H54 (cell line): ENCODE results near the gene ITIH5.

ENCODE experiments used
- DNase-seq: peaks from one replicate; pipeline ENCODE4 v3.0.0; 2011; ENCODE audit warnings: low spot score, mixed read lengths; ENCODE audit not compliant: insufficient read length
- FAIRE-seq: peaks from 3 replicates; lab custom pipeline; 2011; peaks lifted over from hg19 to GRCh38; lab: Jason Lieb, UNC
- POLR2A ChIP-seq: IDR thresholded peaks from 2 replicates; pipeline ENCODE4 v1.6.1; 2011; ENCODE audit warnings: low read depth, mild to moderate bottlenecking, low read length

The ITIH5 gene

GRCh38 chr10:7576340-7576739, 90.4 kb downstream of the ITIH5 start:
- FAIRE-seq (no peak), DNase-seq (no peak)
- no peak for TF ChIP-seq POLR2A

GRCh38 chr10:7572391-7572790, 94.4 kb downstream of the ITIH5 start:
- TF ChIP-seq POLR2A = no peak
- no peak for DNase-seq
- FAIRE-seq = no peak

- no peak for TF ChIP-seq POLR2A
- no peak for FAIRE-seq
Observed at GRCh38 chr10:7571981-7572380, 94.8 kb downstream of the ITIH5 start.

GRCh38 chr10:7567911-7568620, 98.7 kb downstream of the ITIH5 start:
- no peak for TF ChIP-seq POLR2A
- FAIRE-seq = no peak
- no peak for DNase-seq

More at GRCh38 chr10:7571981-7572380, 94.8 kb downstream of the ITIH5 start:
- DNase-seq = no peak

GRCh38 chr10:7566891-7567290, 99.9 kb downstream of the ITIH5 start:
- FAIRE-seq (no peak), DNase-seq (no peak)
- no peak for TF ChIP-seq POLR2A

- FAIRE-seq (no peak), DNase-seq (no peak)
- no peak for TF ChIP-seq POLR2A
Observed at GRCh38 chr10:7565871-7566270, 100.9 kb downstream of the ITIH5 start.

GRCh38 chr10:7563770-7564169, 103.0 kb downstream of the ITIH5 start:
- DNase-seq = no peak
- FAIRE-seq = no peak
- no peak for TF ChIP-seq POLR2A

- no peak for TF ChIP-seq POLR2A
- DNase-seq = no peak
- no peak for FAIRE-seq
Observed at GRCh38 chr10:7563368-7563767, 103.4 kb downstream of the ITIH5 start.

- no peak for TF ChIP-seq POLR2A
- no peak for FAIRE-seq
- DNase-seq = no peak
Observed at GRCh38 chr10:7561985-7562384, 104.8 kb downstream of the ITIH5 start.

- no peak for DNase-seq
- no peak for FAIRE-seq
- TF ChIP-seq POLR2A = no peak
Observed at GRCh38 chr10:7561216-7561893, 105.4 kb downstream of the ITIH5 start.

GRCh38 chr10:7560519-7560918, 106.2 kb downstream of the ITIH5 start:
- TF ChIP-seq POLR2A = no peak
- no peak for FAIRE-seq
- no peak for DNase-seq

GRCh38 chr10:7559386-7559785, 107.4 kb downstream of the ITIH5 start:
- no peak for TF ChIP-seq POLR2A
- FAIRE-seq = no peak
- DNase-seq = no peak

GRCh38 chr10:7558036-7558435, 108.7 kb downstream of the ITIH5 start:
- no peak for TF ChIP-seq POLR2A
- no peak for FAIRE-seq
- no peak for DNase-seq

- FAIRE-seq = no peak
- TF ChIP-seq POLR2A = no peak
- DNase-seq = no peak
Observed at GRCh38 chr10:7553531-7553930, 113.2 kb downstream of the ITIH5 start.

GRCh38 chr10:7551950-7552716, 114.6 kb downstream of the ITIH5 start:
- DNase-seq (no peak), FAIRE-seq (no peak)
- TF ChIP-seq POLR2A = no peak
